OCI-LY3 (cell line): Measurements from ENCODE around the gene PARD3.

Experiments
- CTCF ChIP-seq: fragments of 200-600, 300-600 bp; sonication (generic); IDR thresholded peaks from 2 replicates; pipeline ENCODE4 v1.5.1; 2014; ENCODE audit warnings: antibody characterized with exemption, low read length, low read depth
- EZH2phosphoT487 ChIP-seq: fragments of 200-600 bp; shearing (Covaris generic); IDR thresholded peaks from 2 replicates; pipeline ENCODE4 v1.6.1; 2018; ENCODE audit warnings: antibody characterized with exemption, mixed run types, low read depth

GRCh38 chr10:34641913-34642558, 173.1 kb downstream of the PARD3 start:
- TF ChIP-seq CTCF (no peak), EZH2phosphoT487 (no peak)
